Endothelial cell of umbilical vein (primary cell): Measurements from ENCODE around the gene USP49. TPM values are rescaled to one million over a fixed set of nuclear protein-coding genes. Genes with fewer than 3 reads are reported as not detected.

ENCODE experiments used
- BruUV-seq: library from RNA; stranded (reverse); fragments of 400-500 nt; replicated peaks from 2 replicates; lab custom pipeline; 2021; lab: Mats Ljungman, UMichigan
- CTCF ChIA-PET: fragments of 300-600, 350-600 bp; sonication (Branson Sonifier 250); formaldehyde crosslinking; loops from one replicate; lab custom pipeline; 2021; ENCODE audit warnings: antibody characterized with exemption, inconsistent platforms; lab: Charles Lee
- POLR2A ChIA-PET: fragments of 300-600, 350-600 bp; sonication (Branson Sonifier 250); formaldehyde crosslinking; loops from one replicate; lab custom pipeline; 2021; ENCODE audit warnings: antibody characterized with exemption, inconsistent platforms; lab: Charles Lee
- DNase-seq: peaks from one replicate; pipeline ENCODE4 v3.0.0-alpha.2; 2011; ENCODE audit warnings: low read depth, low spot score
- FAIRE-seq: peaks from 2 replicates; lab custom pipeline; 2011; peaks lifted over from hg19 to GRCh38; lab: Jason Lieb, UNC
- H2AFZ ChIP-seq: 2 replicates; pipeline ENCODE4 v1.6.0; 2012; ENCODE audit warnings: low read depth, low read length, control low read depth, inconsistent platforms
- H3K27ac ChIP-seq: 2 replicates; pipeline ENCODE4 v1.5.1; 2011; ENCODE audit warnings: low read depth, mild to moderate bottlenecking, control low read depth, low read length, moderate library complexity; ENCODE audit not compliant: insufficient read depth
- H3K27me3 ChIP-seq, 2 experiments: 2 replicates each; pipeline versions ENCODE4 v1.6.0 to v1.6.1; 2011; ENCODE audit warnings: low read length in 2 of 2, mixed read lengths in 1 of 2; ENCODE audit not compliant: control insufficient read depth in 2 of 2, insufficient read depth in 2 of 2
- H3K36me3 ChIP-seq, 2 experiments: 2 replicates in 1 of 2; 3 replicates in 1 of 2; pipeline ENCODE4 v1.5.1; 2011; ENCODE audit warnings: low read length in 2 of 2, mild to moderate bottlenecking in 1 of 2, moderate library complexity in 1 of 2; ENCODE audit not compliant: control insufficient read depth in 2 of 2, insufficient read depth in 2 of 2; ENCODE audit errors: extremely low read depth in 1 of 2
- H3K4me1 ChIP-seq: 3 replicates; pipeline ENCODE4 v1.5.1; 2011; ENCODE audit warnings: mild to moderate bottlenecking, low read length; ENCODE audit not compliant: control insufficient read depth, insufficient read depth; ENCODE audit errors: extremely low read depth
- H3K4me2 ChIP-seq: 2 replicates; pipeline ENCODE4 v1.6.1; 2011; ENCODE audit warnings: low read length, control low read depth, mixed read lengths; ENCODE audit not compliant: insufficient read depth
- H3K4me3 ChIP-seq, 3 experiments: fragments of 200-600 bp in 1 of 3; sonication (generic), shearing (Covaris generic) in 1 of 3; replicated peaks in 1 of 3; 2 replicates each; pipeline ENCODE4 v1.5.1; 2011 to 2016; ENCODE audit warnings: control low read depth in 3 of 3, low read length in 3 of 3, mild to moderate bottlenecking in 2 of 3, inconsistent platforms in 1 of 3, low read depth in 1 of 3, moderate library complexity in 1 of 3; ENCODE audit not compliant: insufficient read depth in 1 of 3
- H3K79me2 ChIP-seq: 2 replicates; pipeline ENCODE4 v1.6.0; 2012; ENCODE audit warnings: low read length, inconsistent platforms; ENCODE audit not compliant: control insufficient read depth, insufficient read depth
- H3K9ac ChIP-seq: replicated peaks from 2 replicates; pipeline ENCODE3; 2011; ENCODE audit warnings: low read length, control low read depth; ENCODE audit not compliant: insufficient read depth; ENCODE audit errors: extremely low read depth
- H3K9me1 ChIP-seq: replicated peaks from 3 replicates; pipeline ENCODE4 v1.6.0; 2011; ENCODE audit warnings: mild to moderate bottlenecking, low read length; ENCODE audit not compliant: control insufficient read depth, insufficient read depth; ENCODE audit errors: extremely low read depth
- H3K9me3 ChIP-seq: replicated peaks from 2 replicates; pipeline ENCODE4 v1.5.1; 2012; ENCODE audit warnings: low read length, inconsistent platforms; ENCODE audit not compliant: control insufficient read depth, insufficient read depth
- H4K20me1 ChIP-seq: replicated peaks from 2 replicates; pipeline ENCODE3; 2011; ENCODE audit warnings: mild to moderate bottlenecking, low read length; ENCODE audit not compliant: control insufficient read depth, insufficient read depth; ENCODE audit errors: extremely low read depth
- EZH2 ChIP-seq: IDR thresholded peaks from 2 replicates; pipeline ENCODE4 v1.6.1; 2012; ENCODE audit warnings: borderline replicate concordance, low read depth, mild to moderate bottlenecking, moderate library complexity, low read length, inconsistent platforms; ENCODE audit not compliant: severe bottlenecking
- FOS ChIP-seq: IDR thresholded peaks from 2 replicates; pipeline ENCODE4 v1.6.1; 2011; ENCODE audit warnings: mild to moderate bottlenecking, low read length, moderate library complexity, borderline replicate concordance; ENCODE audit not compliant: insufficient read depth
- GATA2 ChIP-seq: IDR thresholded peaks from 2 replicates; pipeline ENCODE4 v1.7.0; 2011; ENCODE audit warnings: low read depth, mild to moderate bottlenecking, moderate library complexity, mixed read lengths, low read length; ENCODE audit not compliant: insufficient read length, insufficient read depth
- MYC ChIP-seq: IDR thresholded peaks from one replicate; pipeline ENCODE4 v1.6.1; 2011; ENCODE audit warnings: mild to moderate bottlenecking, low read depth, low read length
- POLR2A ChIP-seq: IDR thresholded peaks from 2 replicates; pipeline ENCODE4 v1.6.1; 2012; ENCODE audit warnings: low read depth, mild to moderate bottlenecking, control low read depth, low read length
- POLR2AphosphoS5 ChIP-seq: IDR thresholded peaks from 2 replicates; pipeline ENCODE4 v1.6.1; 2012; ENCODE audit warnings: low read depth, mild to moderate bottlenecking, control low read depth, low read length, moderate library complexity; ENCODE audit not compliant: insufficient read depth
- dilution Hi-C: fragments of 300-500 bp; cut with MboI; formaldehyde crosslinking; loops from one replicate; pipeline ENCODE4 v1.15.0; 2019; ENCODE audit warnings: low sequenced_read_pairs; ENCODE audit not compliant: extremely low pct_ligation_motif_present
- intact Hi-C: fragments of 100-400 bp; cut with micrococcal nuclease; formaldehyde crosslinking; loops from one replicate; pipeline ENCODE4 v1.10.0; 2022
- polyA plus RNA-seq, 4 experiments: library from polyadenylated mRNA; depleted of rRNA in 3 of 4; stranded (reverse) in 3 of 4; unstranded in 1 of 4; fragments of >200 nt; gene quantifications; 2 replicates each; pipeline versions ENCODE4 v1.2.1 to v1.2.3, GENCODE V29; 2011 to 2012; ENCODE audit warnings: missing spikeins in 1 of 4
- small RNA-seq: library from RNA; depleted of rRNA; stranded (forward); fragments of <200 nt; gene quantifications from one replicate; pipeline ENCODE3, GENCODE V24; 2012; ENCODE audit warnings: low replicate concordance, low read depth; ENCODE audit not compliant: insufficient read depth, insufficient read length
- total RNA-seq: library from RNA; stranded (reverse); gene quantifications from 2 replicates; pipeline ENCODE4 v1.2.3, GENCODE V29; 2021
- TF ChIP-seq, protein P1 (sequence below): IDR thresholded peaks from 2 replicates; pipeline ENCODE4 v1.6.1; 2011; ENCODE audit not compliant: insufficient read depth, insufficient read length
- TF ChIP-seq, protein P2 (sequence below), 2 donors: IDR thresholded peaks; 1 replicate in 1 of 2; 2 replicates in 1 of 2; pipeline ENCODE4 v1.5.1; 2011; ENCODE audit warnings: low read length in 2 of 2, mild to moderate bottlenecking in 2 of 2, moderate library complexity in 2 of 2, control low read depth in 1 of 2, inconsistent platforms in 1 of 2, low read depth in 1 of 2; ENCODE audit not compliant: insufficient read depth in 1 of 2; ENCODE audit errors: extremely low read depth in 1 of 2

Gene USP49
- total and polyA plus RNA-seq, 2 donors (not counting 3 experiments of a cell fraction or from before 2014, with no cell fraction given): 2.4 to 4.1 TPM

DNA sequence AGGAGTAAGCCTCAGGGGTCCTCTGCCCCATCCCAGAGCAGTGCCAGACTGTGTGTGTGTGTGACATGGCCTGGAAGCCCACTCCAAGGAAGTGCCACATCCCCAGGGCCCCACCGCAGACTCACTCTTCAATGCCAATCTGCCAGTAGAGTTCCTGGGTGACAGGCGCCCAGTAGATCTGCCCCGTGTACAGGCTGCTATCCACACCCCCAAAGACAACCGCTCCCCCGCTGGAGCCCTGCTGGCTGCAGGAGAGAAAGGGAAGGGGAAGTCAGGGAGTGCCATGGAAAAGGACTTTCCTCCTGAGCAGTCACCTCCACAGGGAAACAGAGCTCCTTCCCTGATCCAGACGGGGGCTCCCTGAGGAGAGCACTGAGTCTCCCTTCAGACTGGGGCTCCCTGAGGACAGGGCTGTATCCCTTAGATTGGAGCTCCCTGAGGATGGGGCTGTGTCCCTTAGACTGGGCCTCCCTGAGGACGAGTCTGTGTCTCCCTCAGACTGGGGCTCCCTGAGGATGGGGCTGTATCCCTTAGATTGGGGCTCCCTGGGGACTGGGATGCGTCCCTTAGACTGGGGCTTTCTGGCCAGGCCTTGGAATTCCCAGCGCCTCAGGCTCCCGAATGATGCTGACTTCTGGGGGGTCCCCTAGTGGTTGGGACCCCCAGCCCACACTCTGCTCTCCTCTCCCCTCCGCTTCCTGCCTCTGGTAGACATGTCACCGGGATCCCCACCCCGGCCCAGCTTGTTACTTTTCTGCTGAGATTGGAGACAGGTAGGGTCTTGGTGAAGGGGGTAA lies 154.6 kb downstream of the USP49 start:
- dilution Hi-C loops: no loop called here
- intact Hi-C loops: no loop called here
- Histone ChIP-seq H3K9ac (no peak overlapping the region), H2AFZ (no peak overlapping the region), H3K9me3 (no peaks in the 10 kb centered on the region), H3K4me1 (peaks cover 4% of the 10 kb centered on the region), H3K27me3 (no peaks in the 10 kb centered on the region), H3K36me3 (no peaks in the 10 kb centered on the region), H4K20me1 (no peaks in the 10 kb centered on the region), H3K27ac (no peak overlapping the region), H3K9me1 (no peaks in the 10 kb centered on the region), H3K4me2 (no peak overlapping the region), H3K79me2 (no peaks in the 10 kb centered on the region), H3K4me3 (no peak overlapping the region)
- ChIA-PET POLR2A (no interaction called here), CTCF (no interaction called here)
- BruUV-seq: no TSS peak
- FAIRE-seq: no peak
- TF ChIP-seq, protein P1, sequence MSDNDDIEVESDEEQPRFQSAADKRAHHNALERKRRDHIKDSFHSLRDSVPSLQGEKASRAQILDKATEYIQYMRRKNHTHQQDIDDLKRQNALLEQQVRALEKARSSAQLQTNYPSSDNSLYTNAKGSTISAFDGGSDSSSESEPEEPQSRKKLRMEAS: no peak
- TF ChIP-seq POLR2A: no peak
- TF ChIP-seq POLR2AphosphoS5: no peak
- no peak for TF ChIP-seq FOS
- no peak for TF ChIP-seq GATA2
- no peak for TF ChIP-seq EZH2
- TF ChIP-seq, protein P2, sequence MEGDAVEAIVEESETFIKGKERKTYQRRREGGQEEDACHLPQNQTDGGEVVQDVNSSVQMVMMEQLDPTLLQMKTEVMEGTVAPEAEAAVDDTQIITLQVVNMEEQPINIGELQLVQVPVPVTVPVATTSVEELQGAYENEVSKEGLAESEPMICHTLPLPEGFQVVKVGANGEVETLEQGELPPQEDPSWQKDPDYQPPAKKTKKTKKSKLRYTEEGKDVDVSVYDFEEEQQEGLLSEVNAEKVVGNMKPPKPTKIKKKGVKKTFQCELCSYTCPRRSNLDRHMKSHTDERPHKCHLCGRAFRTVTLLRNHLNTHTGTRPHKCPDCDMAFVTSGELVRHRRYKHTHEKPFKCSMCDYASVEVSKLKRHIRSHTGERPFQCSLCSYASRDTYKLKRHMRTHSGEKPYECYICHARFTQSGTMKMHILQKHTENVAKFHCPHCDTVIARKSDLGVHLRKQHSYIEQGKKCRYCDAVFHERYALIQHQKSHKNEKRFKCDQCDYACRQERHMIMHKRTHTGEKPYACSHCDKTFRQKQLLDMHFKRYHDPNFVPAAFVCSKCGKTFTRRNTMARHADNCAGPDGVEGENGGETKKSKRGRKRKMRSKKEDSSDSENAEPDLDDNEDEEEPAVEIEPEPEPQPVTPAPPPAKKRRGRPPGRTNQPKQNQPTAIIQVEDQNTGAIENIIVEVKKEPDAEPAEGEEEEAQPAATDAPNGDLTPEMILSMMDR (IDR thresholded peaks at IDR 0.05; ENCODE audit: extremely low read depth in 1 of 2, insufficient read depth in 1 of 2, low read depth in 1 of 2, low read length in 2 of 2): no peak
- TF ChIP-seq MYC: no peak
- no peak for DNase-seq

Small RNA genes lying within 50 kb of the gene (small RNA-seq; reads per million reads assigned to genes)
- not detected for gene AL365205.2
- gene AL365205.3: not detected
- not detected for gene RF00019
- not detected for gene RF00393

Other genes starting within 250 kb of the USP49 start
- 4.9 and 5.5 TPM in 2 replicates for gene TFEB, start 159.8 kb downstream of the USP49 start, total RNA-seq
- 6.6 and 8.4 TPM in 2 replicates for gene TFEB, start 159.8 kb downstream of the USP49 start, polyA plus RNA-seq
- not detected in 2 replicates for gene PGC, start 148.0 kb downstream of the USP49 start, total RNA-seq
- not detected in 2 replicates for gene PGC, start 148.0 kb downstream of the USP49 start, polyA plus RNA-seq
- gene FRS3, start 115.5 kb downstream of the USP49 start, total RNA-seq: 4.4 and 5.3 TPM in 2 replicates
- 5.2 and 5.7 TPM in 2 replicates for gene FRS3, start 115.5 kb downstream of the USP49 start, polyA plus RNA-seq
- gene PRICKLE4, start 114.6 kb downstream of the USP49 start, total RNA-seq: 2.2 and 3.3 TPM in 2 replicates
- gene PRICKLE4, start 114.6 kb downstream of the USP49 start, polyA plus RNA-seq: 1.0 and 1.5 TPM in 2 replicates
- 220 and 233 TPM in 2 replicates for gene TOMM6, start 107.7 kb downstream of the USP49 start, total RNA-seq
- gene TOMM6, start 107.7 kb downstream of the USP49 start, polyA plus RNA-seq: 435 and 527 TPM in 2 replicates
- gene MED20, start 25.8 kb upstream of the USP49 start, total RNA-seq: 25.5 and 30.4 TPM in 2 replicates
- 34.8 and 37.8 TPM in 2 replicates for gene MED20, start 25.8 kb upstream of the USP49 start, polyA plus RNA-seq
- 41.8 and 45.7 TPM in 2 replicates for gene BYSL, start 26.1 kb upstream of the USP49 start, total RNA-seq
- gene BYSL, start 26.1 kb upstream of the USP49 start, polyA plus RNA-seq: 32.9 and 33.1 TPM in 2 replicates
- 87.5 and 96.7 TPM in 2 replicates for gene CCND3, start 46.4 kb upstream of the USP49 start, total RNA-seq
- 97.0 and 98.7 TPM in 2 replicates for gene CCND3, start 46.4 kb upstream of the USP49 start, polyA plus RNA-seq
- gene TAF8, start 155.1 kb upstream of the USP49 start, total RNA-seq: 32.4 and 32.9 TPM in 2 replicates
- gene TAF8, start 155.1 kb upstream of the USP49 start, polyA plus RNA-seq: 45.4 and 49.8 TPM in 2 replicates
- gene C6orf132, start 247.2 kb upstream of the USP49 start, total RNA-seq: 0.07 and 0.71 TPM in 2 replicates
- gene C6orf132, start 247.2 kb upstream of the USP49 start, polyA plus RNA-seq: 0.15 and 0.54 TPM in 2 replicates